HL-60/S4 (cell line): ENCODE measurements around the gene TLR2.

ENCODE experiments used
- in situ Hi-C: fragments of 300-500 bp; cut with MboI; formaldehyde crosslinking; loops from 2 replicates; pipeline ENCODE4 v1.14.3; 2022; ENCODE audit warnings: low sequenced_read_pairs

Gene TLR2

GRCh38 chr4:153684182-153684970, at the start of gene TLR2:
TLR2 (plus strand) TSS chr4:153684280; CDS start chr4:153702908, 18,628 bp downstream.
- in situ Hi-C loops = no loop called here

GRCh38 chr4:153634738-153635353, 49.2 kb upstream of the TLR2 start:
- in situ Hi-C loops = loop anchor here (10.0 to 25.0 kb wide), 2 partner anchors 120 to 498 kb away; no protein-coding TSS in a partner anchor

- in situ Hi-C loops = loop anchor here (10.0 to 25.0 kb wide), 2 partner anchors 119 to 499 kb away; no protein-coding TSS in a partner anchor
Measured at GRCh38 chr4:153635846-153636245, 48.2 kb upstream of the TLR2 start.

GRCh38 chr4:153637201-153637600, 46.9 kb upstream of the TLR2 start:
- in situ Hi-C loops = loop anchor here (10.0 to 25.0 kb wide), 2 partner anchors 118 to 500 kb away; no protein-coding TSS in a partner anchor

GRCh38 chr4:153638011-153638410, 46.1 kb upstream of the TLR2 start:
- in situ Hi-C loops = loop anchor here (10.0 to 25.0 kb wide), 2 partner anchors 117 to 501 kb away; no protein-coding TSS in a partner anchor

GRCh38 chr4:153638999-153639398, 45.1 kb upstream of the TLR2 start:
- in situ Hi-C loops = loop anchor here (10.0 to 25.0 kb wide), 2 partner anchors 116 to 502 kb away; no protein-coding TSS in a partner anchor

- in situ Hi-C loops = loop anchor here (10.0 to 25.0 kb wide), 2 partner anchors 115 to 503 kb away; no protein-coding TSS in a partner anchor
Measured at GRCh38 chr4:153639833-153640802, 44.0 kb upstream of the TLR2 start.

- in situ Hi-C loops = loop anchor here (25.0 kb wide), 1 partner anchor 504 kb away; no protein-coding TSS in a partner anchor
Measured at GRCh38 chr4:153641532-153641931, 42.5 kb upstream of the TLR2 start.

GRCh38 chr4:153643406-153644383, 40.4 kb upstream of the TLR2 start:
- in situ Hi-C loops = loop anchor here (25.0 kb wide), 1 partner anchor 506 kb away; no protein-coding TSS in a partner anchor

- in situ Hi-C loops = loop anchor here (25.0 kb wide), 1 partner anchor 508 kb away; no protein-coding TSS in a partner anchor
Measured at GRCh38 chr4:153645183-153645582, 38.9 kb upstream of the TLR2 start.

- in situ Hi-C loops = loop anchor here (25.0 kb wide), 1 partner anchor 509 kb away; no protein-coding TSS in a partner anchor
Measured at GRCh38 chr4:153646261-153646660, 37.8 kb upstream of the TLR2 start.

GRCh38 chr4:153646978-153647377, 37.1 kb upstream of the TLR2 start:
- in situ Hi-C loops = loop anchor here (25.0 kb wide), 1 partner anchor 510 kb away; no protein-coding TSS in a partner anchor

GRCh38 chr4:153647975-153648374, 36.1 kb upstream of the TLR2 start:
- in situ Hi-C loops = loop anchor here (25.0 kb wide), 1 partner anchor 511 kb away; no protein-coding TSS in a partner anchor

GRCh38 chr4:153649572-153649991, 34.5 kb upstream of the TLR2 start:
- in situ Hi-C loops = loop anchor here (25.0 kb wide), 1 partner anchor 512 kb away; no protein-coding TSS in a partner anchor

- in situ Hi-C loops = no loop called here
Measured at GRCh38 chr4:153651116-153651515, 33.0 kb upstream of the TLR2 start.

GRCh38 chr4:153651587-153651986, 32.5 kb upstream of the TLR2 start:
- in situ Hi-C loops = no loop called here

- in situ Hi-C loops = no loop called here
Measured at GRCh38 chr4:153652051-153652784, 31.9 kb upstream of the TLR2 start.

GRCh38 chr4:153655002-153655541, 29.0 kb upstream of the TLR2 start:
- in situ Hi-C loops = no loop called here
